Sigmoid colon (tissue), 4 donors: Measurements from ENCODE around the gene GOLGA8B.

ENCODE experiments used
- CTCF ChIP-seq, 4 experiments: fragments of 450-650 bp in 3 of 4; fragments of 200-600 bp in 1 of 4; IDR thresholded peaks; one replicate each; pipeline ENCODE4 v1.5.1; 2016 to 2019; ENCODE audit warnings: antibody characterized with exemption in 4 of 4, mild to moderate bottlenecking in 3 of 4, moderate library complexity in 2 of 4
- POLR2AphosphoS5 ChIP-seq, 4 donors: sonication (generic); formaldehyde crosslinking; IDR thresholded peaks; one replicate each; pipeline ENCODE4 v1.6.1; 2017; ENCODE audit warnings: antibody characterized with exemption in 4 of 4

DNA sequence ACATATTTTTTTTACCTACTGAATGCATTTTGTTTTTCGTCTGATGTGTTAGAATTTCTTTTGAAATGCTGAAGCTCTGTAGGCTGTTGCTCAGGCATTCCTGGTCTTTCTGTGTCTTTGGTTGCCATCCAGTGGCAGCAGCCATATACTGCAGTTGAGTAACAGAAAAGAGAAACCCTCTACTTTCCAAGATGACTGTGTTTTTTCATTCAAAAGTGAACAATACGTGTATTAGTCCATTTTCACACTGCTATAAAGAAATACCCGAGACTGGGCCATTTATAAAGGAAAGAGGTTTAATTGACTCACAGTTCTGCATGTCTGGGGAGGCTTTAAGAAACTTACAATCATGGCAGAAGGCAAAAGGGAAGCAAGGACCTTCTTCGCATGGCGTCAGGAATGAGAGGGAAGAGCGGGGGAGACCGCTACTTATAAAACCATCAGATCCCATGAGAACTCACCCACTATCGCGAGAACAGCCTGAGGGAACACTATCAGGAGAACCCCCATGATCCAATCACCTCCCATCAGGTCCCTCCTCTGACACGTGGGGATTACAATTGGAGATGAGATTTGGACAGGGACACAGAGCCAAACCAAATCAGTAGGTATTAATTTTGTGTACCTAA lies 4.7 kb upstream of the GOLGA8B start:
- TF ChIP-seq CTCF (IDR thresholded peaks at IDR 0.05) (peak; percentile 65 to 77 (median 73)), POLR2AphosphoS5 (IDR thresholded peaks at IDR 0.05) (peak; percentile 74 to 82 (median 80))
